Activated naive CD8-positive, alpha-beta T cell treated with anti-CD3 and anti-CD28 coated beads, Interleukin-2, amount 50 U/mL, for 24 hours (primary cell): ENCODE results near the gene PTPRT.

Source experiments
- ATAC-seq: fragments of 150-1000 bp; cut with Tn5 transposase; one replicate; pipeline ENCODE4 v1.10.0; 2021
- DNase-seq: peaks from one replicate; pipeline ENCODE4 v3.0.0; 2021
- H3K27ac Mint-ChIP-seq: one replicate; pipeline ENCODE4 v1.8.0; 2021; ENCODE audit warnings: mild to moderate bottlenecking, mixed read lengths
- H3K27me3 Mint-ChIP-seq: one replicate; pipeline ENCODE4 v1.8.0; 2021; ENCODE audit warnings: mixed read lengths
- H3K36me3 Mint-ChIP-seq: one replicate; pipeline ENCODE4 v1.8.0; 2021; ENCODE audit warnings: low read depth, mixed read lengths
- H3K4me1 Mint-ChIP-seq: one replicate; pipeline ENCODE4 v1.8.0; 2021; ENCODE audit warnings: mixed read lengths
- H3K4me3 Mint-ChIP-seq: one replicate; pipeline ENCODE4 v1.8.0; 2021; ENCODE audit warnings: mild to moderate bottlenecking, moderate library complexity, mixed read lengths
- H3K9me3 Mint-ChIP-seq: one replicate; pipeline ENCODE4 v1.8.0; 2021; ENCODE audit warnings: mixed read lengths

PTPRT gene

DNA sequence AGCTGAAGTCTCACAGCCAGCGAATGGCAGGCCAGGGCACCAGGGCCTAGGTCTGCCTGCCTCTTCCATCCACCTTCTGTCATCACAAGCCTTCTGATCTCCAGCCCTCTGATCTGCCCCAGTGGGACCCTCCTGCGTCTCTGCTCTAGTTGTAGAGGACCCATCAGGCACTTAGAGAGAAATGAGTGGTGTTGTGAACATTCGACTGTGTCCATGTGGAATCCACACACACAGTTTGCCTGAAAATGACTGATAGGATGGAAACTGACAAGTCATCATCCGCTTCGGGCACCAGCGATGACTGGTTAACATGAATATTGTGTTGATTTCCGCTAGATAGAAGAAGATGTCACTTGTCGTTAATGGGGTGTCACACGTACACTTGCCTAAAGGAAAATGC, 221.0 kb downstream of the PTPRT start:
- no peak overlapping the region for H3K4me3 Mint-ChIP-seq
- H3K27me3 Mint-ChIP-seq, result no peaks in the 10 kb centered on the region
- no peaks in the 10 kb centered on the region for H3K4me1 Mint-ChIP-seq
- H3K27ac Mint-ChIP-seq, result no peak overlapping the region
- ATAC-seq (no peak), DNase-seq (no peak)
- H3K9me3 Mint-ChIP-seq, result peaks cover 11% of the 10 kb centered on the region
- no peaks in the 10 kb centered on the region for H3K36me3 Mint-ChIP-seq

DNA sequence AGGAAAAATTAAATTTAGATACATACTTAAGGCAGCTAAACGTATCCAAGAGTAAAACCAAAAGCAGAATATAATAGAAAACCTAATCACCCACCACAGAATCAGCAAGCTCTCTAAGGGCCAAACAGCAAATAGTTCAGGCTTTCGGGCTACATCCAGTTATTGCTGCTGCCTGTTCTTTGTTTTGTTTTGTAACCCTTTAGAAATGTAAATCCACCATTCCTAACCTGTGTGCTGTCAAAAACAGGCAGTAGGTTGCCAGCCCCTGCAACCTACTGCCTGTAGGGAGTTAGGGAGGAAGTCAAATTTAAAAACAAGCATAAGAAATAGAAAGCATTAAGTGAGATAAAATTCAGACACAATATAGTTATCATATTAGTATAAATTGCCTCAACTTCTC, 225.9 kb downstream of the PTPRT start:
- peaks cover 2% of the 10 kb centered on the region for H3K27me3 Mint-ChIP-seq
- no peak for DNase-seq
- no peak overlapping the region for H3K4me3 Mint-ChIP-seq
- H3K27ac Mint-ChIP-seq, result no peak overlapping the region
- no peaks in the 10 kb centered on the region for H3K36me3 Mint-ChIP-seq
- no peaks in the 10 kb centered on the region for H3K4me1 Mint-ChIP-seq
- H3K9me3 Mint-ChIP-seq, result peaks cover 2% of the 10 kb centered on the region
- no peak for ATAC-seq

DNA sequence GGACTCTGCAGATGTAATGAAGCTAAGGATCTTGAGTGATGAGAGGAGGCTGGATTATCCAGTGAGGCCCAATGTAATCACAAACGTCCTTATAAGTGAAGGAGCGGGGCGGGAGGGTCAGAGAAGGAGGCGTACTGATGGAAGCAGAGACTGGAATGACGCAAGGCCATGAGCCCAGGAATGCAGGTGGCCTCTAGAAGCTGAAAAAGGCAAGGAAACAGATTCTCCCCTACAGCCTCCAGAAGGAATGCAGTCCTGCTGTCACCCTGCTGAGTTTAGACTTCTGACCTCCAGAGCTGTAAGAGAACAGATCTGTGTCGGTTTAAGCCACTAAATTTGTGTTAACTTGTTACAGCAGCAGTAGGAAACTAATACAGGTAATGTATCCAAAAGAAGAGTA, 227.9 kb downstream of the PTPRT start:
- Mint-ChIP-seq H3K27me3 (peaks cover 2% of the 10 kb centered on the region), H3K27ac (no peak overlapping the region), H3K36me3 (no peaks in the 10 kb centered on the region), H3K9me3 (no peaks in the 10 kb centered on the region), H3K4me1 (no peaks in the 10 kb centered on the region), H3K4me3 (no peak overlapping the region)
- ATAC-seq (no peak), DNase-seq (no peak)

DNA sequence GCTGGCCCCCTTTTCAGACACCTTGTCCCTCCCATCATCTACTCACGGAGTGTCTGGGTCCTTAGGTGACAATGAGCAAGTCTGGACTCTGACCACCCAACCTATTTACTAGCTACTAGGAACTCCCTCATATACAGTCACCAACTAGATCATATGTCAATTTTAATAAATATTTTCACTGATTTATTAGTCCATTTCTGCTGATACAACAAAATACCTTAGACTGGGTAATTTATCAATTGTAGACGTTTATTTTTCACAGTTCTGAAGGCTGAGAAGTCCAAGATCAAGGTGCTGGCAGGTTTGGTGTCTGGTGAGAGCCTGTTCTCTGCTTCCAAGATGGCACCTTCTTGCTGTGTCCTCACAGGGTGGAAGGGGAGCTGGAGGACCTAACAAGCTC, 229.7 kb downstream of the PTPRT start:
- H3K4me3 Mint-ChIP-seq, result no peak overlapping the region
- no peaks in the 10 kb centered on the region for H3K9me3 Mint-ChIP-seq
- H3K4me1 Mint-ChIP-seq, result no peaks in the 10 kb centered on the region
- peaks cover 2% of the 10 kb centered on the region for H3K27me3 Mint-ChIP-seq
- H3K36me3 Mint-ChIP-seq, result no peaks in the 10 kb centered on the region
- no peak overlapping the region for H3K27ac Mint-ChIP-seq
- ATAC-seq, result no peak
- DNase-seq, result no peak

DNA sequence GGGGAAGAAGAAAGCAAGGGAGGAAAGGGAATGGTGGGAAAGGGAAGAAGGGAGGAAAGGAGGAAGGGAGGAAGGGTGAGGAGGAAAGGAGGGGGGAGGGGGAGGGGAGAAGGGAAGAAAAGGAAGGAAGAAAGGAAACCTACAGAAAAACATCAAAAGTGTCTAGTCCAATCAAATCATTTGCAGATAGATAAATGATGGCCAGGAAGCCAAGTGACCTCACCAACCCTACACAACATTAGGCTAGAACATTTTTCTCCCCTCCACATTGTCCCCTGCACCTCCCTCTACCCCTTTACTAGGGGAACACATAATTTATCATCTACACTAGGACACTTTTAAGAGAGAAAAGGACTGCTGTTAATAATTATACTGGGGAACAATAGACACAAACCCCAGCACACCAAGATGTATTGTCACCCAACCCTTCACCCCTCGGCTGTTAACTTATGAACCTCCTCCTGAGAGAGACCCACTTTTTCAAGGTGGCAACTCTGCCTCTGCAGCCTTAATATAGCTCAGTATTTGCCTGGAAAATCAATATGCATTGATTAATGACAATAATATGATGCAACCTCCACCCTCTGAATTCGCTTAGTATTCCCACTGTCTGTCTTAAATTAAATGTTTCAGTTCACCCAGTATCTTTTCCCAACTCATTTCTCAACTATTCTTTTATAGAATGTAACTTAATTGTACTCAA, 231.2 kb downstream of the PTPRT start:
- peaks cover 2% of the 10 kb centered on the region for H3K27me3 Mint-ChIP-seq
- no peak overlapping the region for H3K4me3 Mint-ChIP-seq
- ATAC-seq, result no peak
- H3K9me3 Mint-ChIP-seq, result no peaks in the 10 kb centered on the region
- no peaks in the 10 kb centered on the region for H3K36me3 Mint-ChIP-seq
- no peaks in the 10 kb centered on the region for H3K4me1 Mint-ChIP-seq
- no peak for DNase-seq
- H3K27ac Mint-ChIP-seq, result no peak overlapping the region

DNA sequence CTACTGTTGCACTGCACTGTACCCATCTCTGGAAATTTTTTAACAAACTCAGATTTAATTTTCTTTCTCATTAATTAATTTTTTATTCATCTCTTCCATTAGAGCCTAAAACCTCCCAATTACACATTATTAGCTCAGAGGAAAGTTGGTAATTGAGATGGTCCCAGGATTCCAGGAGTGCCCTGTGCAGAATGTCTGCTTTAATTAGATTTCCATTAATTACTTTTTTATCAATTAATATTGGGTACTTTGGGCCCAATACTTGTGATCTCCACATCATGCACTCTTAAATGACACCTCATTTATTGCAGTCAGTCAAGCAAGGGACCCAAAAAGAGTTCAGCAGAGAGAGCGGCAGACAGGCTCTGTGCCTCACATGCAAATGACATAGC, 232.0 kb downstream of the PTPRT start:
- no peak overlapping the region for H3K4me3 Mint-ChIP-seq
- no peaks in the 10 kb centered on the region for H3K4me1 Mint-ChIP-seq
- DNase-seq (no peak), ATAC-seq (no peak)
- no peaks in the 10 kb centered on the region for H3K9me3 Mint-ChIP-seq
- no peak overlapping the region for H3K27ac Mint-ChIP-seq
- H3K27me3 Mint-ChIP-seq, result peaks cover 2% of the 10 kb centered on the region
- no peaks in the 10 kb centered on the region for H3K36me3 Mint-ChIP-seq

DNA sequence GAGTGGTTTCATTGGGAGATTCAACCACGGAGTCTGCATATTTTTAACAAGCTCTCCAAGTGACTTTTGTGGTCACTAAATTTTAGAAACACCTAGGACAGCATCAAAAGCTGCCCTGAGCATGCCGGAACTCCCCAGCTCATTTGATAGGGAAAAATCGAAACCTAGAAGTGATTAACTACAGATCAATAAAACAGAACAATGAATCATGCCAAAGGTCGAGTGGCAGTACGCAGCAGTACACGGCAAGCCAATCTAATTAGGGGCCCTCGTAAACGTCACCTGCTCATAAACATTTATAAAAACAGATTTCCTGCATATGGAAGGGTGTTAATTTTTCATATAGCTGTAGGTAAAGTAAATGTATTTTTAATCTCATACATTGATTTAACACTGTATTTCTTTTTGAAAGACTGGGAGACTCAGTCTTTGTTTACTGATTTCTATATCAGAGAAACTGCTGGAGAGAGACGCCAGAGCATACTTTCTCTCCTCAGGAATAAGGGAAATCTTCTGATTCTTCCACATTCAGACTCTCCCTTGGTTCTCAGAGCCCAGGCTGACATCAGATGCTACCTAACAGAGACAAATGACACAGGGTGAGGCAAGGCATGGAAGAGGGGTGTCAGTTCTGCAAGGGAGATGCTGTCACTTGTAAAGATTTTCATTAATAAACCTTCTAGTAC, 232.5 kb downstream of the PTPRT start:
- DNase-seq, result no peak
- Mint-ChIP-seq H3K4me3 (no peak overlapping the region), H3K27ac (no peak overlapping the region), H3K36me3 (no peaks in the 10 kb centered on the region), H3K9me3 (no peaks in the 10 kb centered on the region), H3K4me1 (no peaks in the 10 kb centered on the region), H3K27me3 (peaks cover 2% of the 10 kb centered on the region)
- ATAC-seq, result no peak

DNA sequence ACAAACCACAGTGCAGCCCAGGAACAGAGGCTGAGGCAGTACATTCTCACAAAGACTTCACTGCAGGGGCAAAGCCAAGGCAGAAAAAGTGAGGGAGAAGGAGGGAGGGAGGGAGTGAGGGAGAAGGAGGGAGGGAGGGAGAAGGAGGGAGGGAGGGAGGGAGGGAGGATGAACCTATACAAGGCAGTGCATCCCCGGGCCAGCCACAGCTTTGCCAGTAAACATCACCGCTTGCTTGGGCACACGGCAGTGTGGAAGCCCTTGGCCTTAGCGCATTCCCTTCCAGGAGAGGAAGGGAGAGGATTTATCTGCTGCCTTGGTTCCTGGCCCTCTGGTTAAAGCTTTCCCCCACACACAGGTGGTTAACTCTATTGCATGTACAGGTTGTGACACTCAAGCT, 234.0 kb downstream of the PTPRT start:
- DNase-seq (no peak), ATAC-seq (no peak)
- Mint-ChIP-seq H3K4me3 (no peak overlapping the region), H3K9me3 (peaks cover 4% of the 10 kb centered on the region), H3K4me1 (no peaks in the 10 kb centered on the region), H3K27ac (no peak overlapping the region), H3K27me3 (peaks cover 2% of the 10 kb centered on the region), H3K36me3 (no peaks in the 10 kb centered on the region)

DNA sequence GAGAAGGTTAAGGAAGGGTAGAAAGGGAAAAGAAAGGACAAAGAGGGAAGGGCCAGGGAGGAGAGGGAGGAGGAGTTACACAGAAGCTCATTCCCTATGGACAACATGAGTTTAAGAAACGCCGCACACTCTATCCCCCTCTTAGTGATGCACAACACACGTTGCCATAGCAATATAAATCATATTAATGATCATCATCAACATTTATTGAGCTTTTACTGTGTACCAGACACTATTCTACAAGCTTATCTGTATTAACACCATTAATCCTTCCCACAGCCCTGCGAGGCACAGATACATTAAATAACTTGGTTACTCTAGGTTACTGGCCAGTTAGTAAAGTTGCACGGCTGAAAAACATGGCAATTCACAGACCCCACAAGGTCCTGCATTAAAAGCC, 234.8 kb downstream of the PTPRT start:
- H3K27ac Mint-ChIP-seq, result no peak overlapping the region
- DNase-seq (no peak), ATAC-seq (no peak)
- H3K27me3 Mint-ChIP-seq, result peaks cover 2% of the 10 kb centered on the region
- no peak overlapping the region for H3K4me3 Mint-ChIP-seq
- no peaks in the 10 kb centered on the region for H3K36me3 Mint-ChIP-seq
- peaks cover 4% of the 10 kb centered on the region for H3K9me3 Mint-ChIP-seq
- no peaks in the 10 kb centered on the region for H3K4me1 Mint-ChIP-seq

DNA sequence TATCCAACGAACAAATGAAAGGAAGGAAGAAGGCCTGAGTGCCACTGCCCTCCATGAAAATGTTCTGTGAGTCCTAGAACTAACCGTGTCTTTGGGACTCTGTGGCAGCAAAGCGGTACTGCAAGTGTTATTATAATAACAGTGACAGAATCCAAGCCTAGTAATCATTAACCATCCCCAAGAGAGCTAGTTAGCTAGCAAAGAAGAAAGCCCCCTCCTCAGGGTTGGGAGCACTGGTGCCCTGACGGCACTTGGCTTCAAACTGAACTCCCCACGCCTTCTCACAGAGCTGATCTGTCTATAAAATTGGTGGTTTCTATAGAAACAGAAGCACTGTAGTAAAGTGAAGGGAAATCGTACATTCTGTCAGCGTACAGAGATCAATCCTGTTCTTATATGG, 239.8 kb downstream of the PTPRT start:
- DNase-seq (no peak), ATAC-seq (no peak)
- H3K27ac Mint-ChIP-seq, result no peak overlapping the region
- no peaks in the 10 kb centered on the region for H3K4me1 Mint-ChIP-seq
- H3K9me3 Mint-ChIP-seq, result peaks cover 22% of the 10 kb centered on the region
- no peaks in the 10 kb centered on the region for H3K36me3 Mint-ChIP-seq
- H3K4me3 Mint-ChIP-seq, result no peak overlapping the region
- H3K27me3 Mint-ChIP-seq, result no peaks in the 10 kb centered on the region

DNA sequence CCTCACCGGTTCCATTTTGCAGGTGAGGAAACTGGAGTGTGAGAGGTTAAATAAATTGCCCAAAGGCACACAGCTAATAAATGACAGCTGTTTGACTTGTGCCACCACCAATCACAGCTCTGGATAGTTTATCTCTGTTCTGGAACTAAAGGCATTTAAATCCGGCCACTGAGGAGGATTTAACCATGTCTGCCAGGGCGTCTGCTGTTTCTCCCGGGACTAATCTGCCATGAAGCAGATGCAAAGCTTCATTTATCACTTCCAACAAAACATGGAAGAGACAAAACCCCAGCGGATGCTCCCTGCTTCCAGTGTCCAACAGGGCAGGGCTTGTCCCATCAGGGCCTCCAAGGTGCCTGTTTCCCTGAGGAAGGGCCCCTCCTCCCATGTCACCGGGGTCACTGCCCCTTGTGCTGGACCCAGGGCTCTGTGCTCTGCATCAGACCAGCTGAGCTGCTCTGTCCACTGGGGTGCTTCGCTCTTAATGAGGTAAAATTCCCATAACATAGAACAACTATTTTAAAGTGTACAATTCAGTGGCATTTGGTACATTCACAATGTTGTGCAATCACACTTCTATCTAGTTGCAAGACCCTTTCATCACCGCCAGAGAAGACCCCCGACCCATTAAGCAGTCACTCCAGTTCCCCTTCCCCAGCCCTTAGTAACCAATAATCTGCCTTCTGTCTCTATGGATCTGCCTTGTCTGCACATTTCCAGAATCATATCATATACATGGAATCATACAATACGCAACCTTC, 244.3 kb downstream of the PTPRT start:
- Mint-ChIP-seq H3K36me3 (no peaks in the 10 kb centered on the region), H3K4me1 (no peaks in the 10 kb centered on the region), H3K27me3 (no peaks in the 10 kb centered on the region), H3K4me3 (no peak overlapping the region), H3K9me3 (peaks cover 26% of the 10 kb centered on the region), H3K27ac (no peak overlapping the region)
- no peak for DNase-seq
- ATAC-seq, result no peak

DNA sequence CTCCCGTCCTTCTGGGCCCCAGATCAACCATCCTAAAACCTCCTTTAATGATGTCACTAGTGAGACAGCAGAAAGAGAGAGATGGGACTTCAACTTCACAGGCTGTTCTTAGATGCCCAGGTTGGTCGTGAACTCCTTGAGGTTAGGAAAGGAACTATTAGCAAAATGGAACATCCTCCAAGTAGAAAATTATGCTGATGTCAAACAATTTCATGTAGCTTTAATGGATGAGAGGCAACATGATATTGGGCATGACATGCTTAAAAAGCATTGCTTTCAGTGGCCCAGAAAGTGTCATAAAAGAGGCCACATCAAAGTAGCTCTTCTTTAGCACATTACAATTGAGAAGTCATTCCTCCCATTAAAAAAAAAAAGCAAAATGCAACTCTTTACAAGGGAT, 248.1 kb downstream of the PTPRT start:
- no peak overlapping the region for H3K27ac Mint-ChIP-seq
- no peaks in the 10 kb centered on the region for H3K4me1 Mint-ChIP-seq
- ATAC-seq (no peak), DNase-seq (no peak)
- no peaks in the 10 kb centered on the region for H3K36me3 Mint-ChIP-seq
- H3K27me3 Mint-ChIP-seq, result no peaks in the 10 kb centered on the region
- no peak overlapping the region for H3K4me3 Mint-ChIP-seq
- H3K9me3 Mint-ChIP-seq, result peaks cover 12% of the 10 kb centered on the region

DNA sequence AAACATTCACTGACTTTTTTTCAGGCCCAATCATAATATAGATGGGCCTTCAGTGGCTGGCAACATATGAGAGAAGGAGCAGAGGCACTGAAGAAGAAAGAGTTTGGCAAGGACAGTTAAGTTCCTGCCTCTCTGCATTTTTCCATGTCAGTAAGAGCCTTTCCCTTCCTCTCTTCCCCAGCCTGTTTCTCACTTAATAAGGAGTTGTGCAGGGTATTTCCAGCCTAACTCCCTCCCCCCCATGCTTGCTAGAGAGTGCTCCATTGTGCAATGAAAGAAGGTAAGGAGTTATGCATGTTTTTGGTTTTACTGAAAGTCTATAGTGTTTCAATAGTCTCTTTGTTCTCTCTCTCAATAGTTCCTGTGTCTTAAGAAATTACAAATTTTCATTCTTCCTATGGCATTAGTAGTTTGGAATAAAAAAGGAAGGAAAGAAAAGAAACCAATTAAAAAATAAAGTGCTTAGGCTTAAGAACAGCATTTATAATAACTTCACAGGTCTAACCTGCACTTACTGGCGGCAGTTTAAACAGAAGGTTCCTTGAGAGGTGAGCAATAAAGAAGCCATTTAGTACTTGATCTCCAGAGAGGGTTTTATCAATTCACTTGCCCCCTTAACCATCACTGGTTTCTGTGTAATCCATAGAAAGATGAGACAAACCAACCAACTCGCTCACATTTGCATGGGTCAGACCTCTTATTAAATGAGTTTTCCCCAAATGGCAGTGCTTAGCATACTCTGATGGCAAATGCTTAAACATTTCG, 251.1 kb downstream of the PTPRT start:
- Mint-ChIP-seq H3K36me3 (no peaks in the 10 kb centered on the region), H3K4me1 (no peaks in the 10 kb centered on the region)
- DNase-seq, result no peak

DNA sequence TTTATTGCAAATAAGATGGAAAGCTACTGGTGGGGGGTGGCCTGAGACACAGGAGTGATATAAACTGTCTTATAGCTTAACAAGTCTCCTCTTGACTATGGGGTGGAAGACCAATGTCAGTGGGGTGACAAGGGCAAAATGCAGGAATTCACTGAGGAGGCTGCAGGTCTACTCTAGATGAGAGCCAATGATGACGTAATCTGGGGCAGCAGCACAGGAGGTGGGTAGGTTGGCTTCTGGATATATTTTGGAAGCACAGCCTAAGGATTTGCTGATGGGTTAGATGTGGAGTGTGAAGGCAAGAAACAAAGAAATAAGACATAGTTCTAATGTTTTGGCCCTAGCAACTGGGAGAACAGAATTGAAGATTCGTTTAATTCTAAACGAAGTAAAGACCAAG, 253.2 kb downstream of the PTPRT start:
- H3K4me3 Mint-ChIP-seq, result no peak overlapping the region
- no peaks in the 10 kb centered on the region for H3K36me3 Mint-ChIP-seq
- no peaks in the 10 kb centered on the region for H3K27me3 Mint-ChIP-seq
- no peaks in the 10 kb centered on the region for H3K4me1 Mint-ChIP-seq
- H3K9me3 Mint-ChIP-seq, result peaks cover 9% of the 10 kb centered on the region
- no peak overlapping the region for H3K27ac Mint-ChIP-seq
- DNase-seq (no peak), ATAC-seq (no peak)

More for the DNA sequence above, 251.1 kb downstream of the PTPRT start:
- no peaks in the 10 kb centered on the region for H3K27me3 Mint-ChIP-seq
- ATAC-seq, result no peak
- H3K9me3 Mint-ChIP-seq, result peaks cover 4% of the 10 kb centered on the region
- H3K27ac Mint-ChIP-seq, result no peak overlapping the region
- H3K4me3 Mint-ChIP-seq, result no peak overlapping the region
